ENCODE data around the gene ZFP1. TPM values are rescaled to one million over a fixed set of nuclear protein-coding genes. Genes with fewer than 3 reads are reported as not detected.
"Not testable (repeated sequence)": the region's sequence is repeated elsewhere in the genome, so short reads cannot be mapped to it uniquely, and the experiment has no call there.

The ZFP1 gene
- total RNA-seq, 1 donor from 2014 or later: 11.3 TPM

- no peaks in the 10 kb centered on the region for H3K27me3 ChIP-seq
- no peak overlapping the region for H3K27ac ChIP-seq
- TF ChIP-seq POLR2A (IDR thresholded peaks at IDR 0.05) (no peak), POLR2AphosphoS5 (IDR thresholded peaks at IDR 0.05; ENCODE audit: insufficient read depth in 1 of 2, low read depth in 1 of 2) (no peak), CTCF (IDR thresholded peaks at IDR 0.05) (no peak)
- DNase-seq (ENCODE audit: extremely low spot score in 2 of 2): no peak
- intact Hi-C loops (cut with DNase I): no loop called here
- H3K9me3 ChIP-seq: no peaks in the 10 kb centered on the region
- no peaks in the 10 kb centered on the region for H3K36me3 ChIP-seq
- H3K4me1 ChIP-seq: no peaks in the 10 kb centered on the region
- H3K4me3 ChIP-seq: no peak overlapping the region
Measured at GRCh38 chr16:75121949-75122568, 26.3 kb upstream of the ZFP1 start.

GRCh38 chr16:75122609-75123008 lies 25.7 kb upstream of the ZFP1 start:
- Histone ChIP-seq H3K27ac (no peak overlapping the region), H3K36me3 (no peaks in the 10 kb centered on the region), H3K4me3 (no peak overlapping the region), H3K27me3 (no peaks in the 10 kb centered on the region), H3K9me3 (no peaks in the 10 kb centered on the region), H3K4me1 (no peaks in the 10 kb centered on the region)
- TF ChIP-seq CTCF (IDR thresholded peaks at IDR 0.05) (no peak), POLR2AphosphoS5 (IDR thresholded peaks at IDR 0.05; ENCODE audit: insufficient read depth in 1 of 2, low read depth in 1 of 2) (no peak), POLR2A (IDR thresholded peaks at IDR 0.05) (no peak)
- no peak for DNase-seq (ENCODE audit: extremely low spot score in 2 of 2)
- intact Hi-C loops (cut with DNase I): no loop called here

DNA sequence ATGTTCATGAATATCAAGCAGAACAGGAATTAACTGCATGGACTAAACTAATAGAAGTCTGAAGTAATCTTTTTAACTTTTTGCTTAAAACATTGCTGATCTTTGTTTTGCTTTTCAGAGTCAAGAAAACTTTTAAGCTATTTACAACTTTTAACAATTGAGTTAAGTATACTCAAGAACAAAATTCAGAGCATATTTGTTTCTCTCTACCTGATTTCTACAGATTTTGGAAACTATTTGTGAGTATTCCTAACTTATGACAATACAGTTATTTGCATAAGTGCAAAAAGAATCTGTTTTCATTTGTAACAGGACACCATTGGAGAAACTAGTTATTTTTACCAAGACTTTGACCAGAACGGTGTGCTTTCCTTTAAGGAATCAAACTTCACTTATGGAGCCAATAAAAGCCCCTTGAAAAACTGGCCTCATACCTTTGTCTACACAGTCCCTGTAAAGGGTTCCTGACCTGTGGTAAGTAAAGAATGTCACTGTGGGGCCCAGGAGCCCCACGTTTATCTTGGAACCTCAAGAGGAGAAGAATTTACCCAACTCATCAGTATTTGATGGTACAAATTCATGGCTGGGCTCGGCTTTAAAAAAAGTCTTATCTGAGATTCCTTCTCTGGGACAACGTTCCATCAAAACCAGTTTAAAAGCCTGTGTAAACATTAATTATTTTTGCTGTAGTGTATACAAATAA lies 20.5 kb upstream of the ZFP1 start:
- TF ChIP-seq POLR2AphosphoS5 (IDR thresholded peaks at IDR 0.05; ENCODE audit: insufficient read depth in 1 of 2, low read depth in 1 of 2): no peak
- no peak for TF ChIP-seq POLR2A (IDR thresholded peaks at IDR 0.05)
- no peak for TF ChIP-seq CTCF (IDR thresholded peaks at IDR 0.05)

GRCh38 chr16:75129421-75130149 lies 18.7 kb upstream of the ZFP1 start:
- H3K4me3 ChIP-seq; H3K27me3 ChIP-seq; DNase-seq (ENCODE audit: extremely low spot score in 2 of 2); H3K4me1 ChIP-seq; H3K9me3 ChIP-seq; intact Hi-C loops (cut with DNase I); H3K36me3 ChIP-seq; H3K27ac ChIP-seq: not testable (repeated sequence)

More for the DNA sequence above, 20.5 kb upstream of the ZFP1 start:
- no peaks in the 10 kb centered on the region for H3K27me3 ChIP-seq
- H3K27ac ChIP-seq: no peak overlapping the region
- no peaks in the 10 kb centered on the region for H3K36me3 ChIP-seq
- H3K9me3 ChIP-seq: no peaks in the 10 kb centered on the region
- no peak for DNase-seq (ENCODE audit: extremely low spot score in 2 of 2)
- intact Hi-C loops (cut with DNase I): no loop called here
- H3K4me1 ChIP-seq: no peaks in the 10 kb centered on the region
- H3K4me3 ChIP-seq: no peak overlapping the region

- no peak overlapping the region for H3K27ac ChIP-seq
- DNase-seq (ENCODE audit: extremely low spot score in 2 of 2): no peak
- TF ChIP-seq CTCF (IDR thresholded peaks at IDR 0.05) (no peak), POLR2AphosphoS5 (IDR thresholded peaks at IDR 0.05; ENCODE audit: insufficient read depth in 1 of 2, low read depth in 1 of 2) (no peak), POLR2A (IDR thresholded peaks at IDR 0.05) (no peak)
- H3K4me1 ChIP-seq: no peaks in the 10 kb centered on the region
- H3K36me3 ChIP-seq: no peaks in the 10 kb centered on the region
- intact Hi-C loops (cut with DNase I): no loop called here
- no peak overlapping the region for H3K4me3 ChIP-seq
- no peaks in the 10 kb centered on the region for H3K9me3 ChIP-seq
- no peaks in the 10 kb centered on the region for H3K27me3 ChIP-seq
Measured at GRCh38 chr16:75130150-75130771, 18.1 kb upstream of the ZFP1 start.

Measured in vagina (tissue), 2 donors.